Body of pancreas (tissue), 4 donors: ENCODE measurements around the gene PLCB4. TPM values are rescaled to one million over a fixed set of nuclear protein-coding genes. Genes with fewer than 3 reads are reported as not detected.

Experiments used
- ATAC-seq: fragments of 150-250 bp; one replicate; pipeline ENCODE4 v1.9.1; 2016
- DNase-seq, 4 donors: peaks; one replicate each; pipeline ENCODE4 v3.0.0-alpha.2; 2019
- H3K27ac ChIP-seq, 4 donors: fragments of 200-600 bp; sonication (generic); 1 replicate in 3 of 4; 2 replicates in 1 of 4; pipeline versions ENCODE4 v1.5.1 to v1.6.1; 2016 to 2019; ENCODE audit warnings: mild to moderate bottlenecking in 1 of 4, mixed read lengths in 1 of 4, moderate library complexity in 1 of 4
- H3K27me3 ChIP-seq, 2 donors: fragments of 200-600 bp; sonication (generic); one replicate each; pipeline ENCODE4 v1.6.0; 2016; ENCODE audit warnings: mild to moderate bottlenecking in 1 of 2
- H3K36me3 ChIP-seq, 2 donors: fragments of 200-600 bp; sonication (generic); replicated peaks in 1 of 2; 2 replicates each; pipeline ENCODE4 v1.5.1; 2016; ENCODE audit warnings: low read depth in 2 of 2; ENCODE audit not compliant: insufficient read depth in 1 of 2
- H3K4me1 ChIP-seq: fragments of 200-600 bp; sonication (generic); one replicate; pipeline ENCODE4 v1.6.0; 2016
- H3K4me3 ChIP-seq, 2 donors: fragments of 200-600 bp; sonication (generic); 1 replicate in 1 of 2; 2 replicates in 1 of 2; pipeline ENCODE4 v1.5.1; 2016 to 2019
- H3K9me3 ChIP-seq, 3 donors: fragments of 200-600 bp; sonication (generic); 1 replicate in 2 of 3; 2 replicates in 1 of 3; pipeline ENCODE4 v1.5.1; 2016
- POLR2A ChIP-seq, 3 donors: fragments of 450-650 bp; IDR thresholded peaks; one replicate each; pipeline ENCODE4 v1.6.1; 2016; ENCODE audit warnings: antibody characterized with exemption in 3 of 3, mild to moderate bottlenecking in 2 of 3
- WGBS, 2 donors: methylation state at CpG; one replicate each; pipeline ENCODE4 v1.1.5; 2017; 5-methylcytosine and 5-hydroxymethylcytosine counted together
- intact Hi-C: fragments of 100-400 bp; cut with DNase I; formaldehyde crosslinking; loops from one replicate; pipeline ENCODE4 v1.15.1; 2023
- total RNA-seq, 2 donors: library from RNA; depleted of rRNA; stranded (reverse); fragments of >200 nt; gene quantifications; one replicate each; pipeline ENCODE4 v1.1.0, GENCODE V29; 2016
- TF ChIP-seq, protein P1 (sequence below), 7 experiments: fragments of 450-650 bp in 4 of 7; fragments of 200-600 bp in 3 of 7; sonication (generic) in 3 of 7; IDR thresholded peaks; one replicate each; pipeline ENCODE4 v1.5.1; 2016 to 2019; ENCODE audit warnings: antibody characterized with exemption in 7 of 7

The PLCB4 gene
- total RNA-seq, 2 donors from 2014 or later = 1.3 to 3.4 TPM

DNA sequence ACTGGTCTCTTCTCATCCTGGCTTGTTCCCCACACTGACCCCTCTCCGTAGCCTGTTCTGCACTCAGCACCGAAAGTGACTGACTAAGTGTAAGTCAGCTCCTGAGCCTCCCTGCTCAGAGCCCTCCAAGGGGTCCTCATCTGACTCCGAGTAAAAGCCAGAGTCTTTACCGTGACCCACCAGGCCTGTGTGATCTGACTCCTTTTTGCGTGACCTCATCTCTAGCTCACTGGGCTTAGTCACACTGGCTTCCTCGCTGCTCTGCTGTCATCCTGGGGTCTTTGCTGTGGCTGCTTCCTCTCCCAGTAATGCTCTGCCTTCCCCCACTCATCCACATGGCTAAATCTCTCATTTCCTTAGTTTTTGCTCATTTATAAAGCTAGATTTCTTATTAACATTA is 116.6 kb downstream of the PLCB4 start:
- TF ChIP-seq, protein P1, sequence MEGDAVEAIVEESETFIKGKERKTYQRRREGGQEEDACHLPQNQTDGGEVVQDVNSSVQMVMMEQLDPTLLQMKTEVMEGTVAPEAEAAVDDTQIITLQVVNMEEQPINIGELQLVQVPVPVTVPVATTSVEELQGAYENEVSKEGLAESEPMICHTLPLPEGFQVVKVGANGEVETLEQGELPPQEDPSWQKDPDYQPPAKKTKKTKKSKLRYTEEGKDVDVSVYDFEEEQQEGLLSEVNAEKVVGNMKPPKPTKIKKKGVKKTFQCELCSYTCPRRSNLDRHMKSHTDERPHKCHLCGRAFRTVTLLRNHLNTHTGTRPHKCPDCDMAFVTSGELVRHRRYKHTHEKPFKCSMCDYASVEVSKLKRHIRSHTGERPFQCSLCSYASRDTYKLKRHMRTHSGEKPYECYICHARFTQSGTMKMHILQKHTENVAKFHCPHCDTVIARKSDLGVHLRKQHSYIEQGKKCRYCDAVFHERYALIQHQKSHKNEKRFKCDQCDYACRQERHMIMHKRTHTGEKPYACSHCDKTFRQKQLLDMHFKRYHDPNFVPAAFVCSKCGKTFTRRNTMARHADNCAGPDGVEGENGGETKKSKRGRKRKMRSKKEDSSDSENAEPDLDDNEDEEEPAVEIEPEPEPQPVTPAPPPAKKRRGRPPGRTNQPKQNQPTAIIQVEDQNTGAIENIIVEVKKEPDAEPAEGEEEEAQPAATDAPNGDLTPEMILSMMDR (IDR thresholded peaks at IDR 0.05) = no peak
- TF ChIP-seq POLR2A (IDR thresholded peaks at IDR 0.05) = no peak
- Histone ChIP-seq H3K4me3 (no peak overlapping the region), H3K27ac (no peak overlapping the region), H3K9me3 (no peaks in the 10 kb centered on the region), H3K36me3 (no peaks in the 10 kb centered on the region), H3K4me1 (no peaks in the 10 kb centered on the region), H3K27me3 (no peaks in the 10 kb centered on the region)
- intact Hi-C loops = no loop called here
- DNase-seq = no peak
- 74 to 81% methylated on average over 6 of the region's 6 CpGs for WGBS, 2 donors
- ATAC-seq = no peak

- no peak for TF ChIP-seq POLR2A (IDR thresholded peaks at IDR 0.05)
- TF ChIP-seq, protein P1 (IDR thresholded peaks at IDR 0.05) = no peak
- H3K9me3 ChIP-seq = no peaks in the 10 kb centered on the region
- H3K36me3 ChIP-seq = no peaks in the 10 kb centered on the region
- intact Hi-C loops = no loop called here
- no peaks in the 10 kb centered on the region for H3K4me1 ChIP-seq
- DNase-seq (no peak), ATAC-seq (no peak)
- no peak overlapping the region for H3K27ac ChIP-seq
- 35 to 38% methylated on average over 5 of the region's 5 CpGs for WGBS, 2 donors
- no peak overlapping the region for H3K4me3 ChIP-seq
- H3K27me3 ChIP-seq = no peaks in the 10 kb centered on the region
Measured at GRCh38 chr20:9186396-9186795, 117.5 kb downstream of the PLCB4 start.

DNA sequence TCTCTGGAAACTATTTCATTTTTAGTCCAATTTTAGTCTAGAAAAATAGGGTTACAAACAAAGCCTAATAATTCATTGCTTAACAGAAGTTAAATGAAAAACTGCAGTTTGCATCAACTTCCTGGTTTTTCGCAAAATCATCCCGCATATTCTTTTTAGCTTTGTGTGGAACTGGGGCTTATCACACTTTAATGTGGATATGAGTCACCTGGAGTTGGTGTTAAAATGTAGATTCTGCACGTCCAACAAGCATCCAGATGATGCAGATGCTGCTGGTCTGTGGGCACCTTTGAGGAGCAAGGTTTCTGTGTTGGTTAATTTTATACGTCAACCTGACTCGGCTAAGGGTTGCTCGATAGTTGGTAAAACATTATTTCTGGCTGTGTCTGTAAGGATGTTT is 126.1 kb downstream of the PLCB4 start:
- TF ChIP-seq, protein P1 (IDR thresholded peaks at IDR 0.05) = no peak
- TF ChIP-seq POLR2A (IDR thresholded peaks at IDR 0.05) = no peak
- 81 to 83% methylated on average over 6 of the region's 6 CpGs for WGBS, 2 donors
- intact Hi-C loops = no loop called here

DNA sequence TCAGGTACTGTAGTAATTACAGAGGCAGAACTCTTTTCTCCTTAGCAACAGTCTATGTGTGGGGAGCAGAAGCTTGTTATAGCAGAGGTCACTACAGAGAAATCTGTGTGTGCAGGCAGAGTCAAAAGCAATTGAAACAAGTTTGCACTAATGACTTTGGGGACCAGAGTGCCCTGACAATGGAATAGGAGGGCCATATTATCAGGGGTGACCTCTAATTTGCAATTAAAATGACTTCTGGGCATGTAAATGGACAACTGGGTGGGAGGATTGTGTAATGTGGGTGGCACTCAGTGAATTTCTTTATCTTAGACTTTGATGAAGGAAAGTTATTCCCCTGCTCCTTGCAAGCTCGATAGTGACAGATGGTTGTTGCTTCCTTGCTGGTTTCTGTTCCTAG is 127.2 kb downstream of the PLCB4 start:
- Histone ChIP-seq H3K4me1 (no peaks in the 10 kb centered on the region), H3K27ac (no peak overlapping the region), H3K36me3 (no peaks in the 10 kb centered on the region), H3K9me3 (no peaks in the 10 kb centered on the region), H3K4me3 (no peak overlapping the region), H3K27me3 (no peaks in the 10 kb centered on the region)
- intact Hi-C loops = no loop called here
- 43 to 59% methylated on average over 1 of the region's 1 CpG for WGBS, 2 donors
- ATAC-seq (no peak), DNase-seq (no peak)
- TF ChIP-seq POLR2A (IDR thresholded peaks at IDR 0.05) = no peak
- TF ChIP-seq, protein P1 (IDR thresholded peaks at IDR 0.05) = no peak

More for the DNA sequence above, 126.1 kb downstream of the PLCB4 start:
- H3K4me1 ChIP-seq = no peaks in the 10 kb centered on the region
- no peaks in the 10 kb centered on the region for H3K9me3 ChIP-seq
- H3K27ac ChIP-seq = no peak overlapping the region
- ATAC-seq = no peak
- no peak for DNase-seq
- no peaks in the 10 kb centered on the region for H3K27me3 ChIP-seq
- no peaks in the 10 kb centered on the region for H3K36me3 ChIP-seq
- H3K4me3 ChIP-seq = no peak overlapping the region

DNA sequence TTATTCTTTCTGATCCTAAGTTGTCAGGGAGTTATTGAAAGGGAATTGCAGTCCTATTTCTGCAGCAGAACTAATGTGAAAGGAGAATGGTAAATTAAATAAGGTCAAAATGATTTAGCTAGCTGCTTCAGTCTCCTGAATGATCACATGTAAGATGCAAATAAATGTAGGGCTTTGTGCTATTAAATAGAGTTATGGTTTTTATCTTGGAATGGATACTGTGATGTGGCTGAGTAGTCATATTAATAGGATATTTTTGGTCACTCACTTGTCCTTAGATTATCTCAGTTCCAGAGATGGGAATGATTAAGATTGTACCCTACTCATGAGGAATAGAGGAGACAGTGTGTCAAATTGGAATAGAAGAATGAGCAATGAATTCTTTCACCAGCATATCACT is 129.6 kb downstream of the PLCB4 start:
- Histone ChIP-seq H3K36me3 (no peaks in the 10 kb centered on the region), H3K4me3 (no peak overlapping the region), H3K27me3 (no peaks in the 10 kb centered on the region), H3K9me3 (no peaks in the 10 kb centered on the region), H3K27ac (no peak overlapping the region), H3K4me1 (no peaks in the 10 kb centered on the region)
- ATAC-seq (no peak), DNase-seq (no peak)
- TF ChIP-seq, protein P1 (IDR thresholded peaks at IDR 0.05) = no peak
- TF ChIP-seq POLR2A (IDR thresholded peaks at IDR 0.05) = no peak
- intact Hi-C loops = no loop called here
